Stimulated activated CD4-positive, alpha-beta T cell treated with anti-CD3 and anti-CD28 coated beads, Interleukin-2, amount 100 ng/mL, for 48 hours (primary cell): Measurements from ENCODE around the gene KRTAP1-4.
"Not testable (repeated sequence)": the region's sequence is repeated elsewhere in the genome, so short reads cannot be mapped to it uniquely, and the experiment has no call there.

Experiments used
- DNase-seq, 2 donors: peaks; one replicate each; pipeline ENCODE4 v3.0.0-alpha.2; 2020

The KRTAP1-4 gene, protein sequence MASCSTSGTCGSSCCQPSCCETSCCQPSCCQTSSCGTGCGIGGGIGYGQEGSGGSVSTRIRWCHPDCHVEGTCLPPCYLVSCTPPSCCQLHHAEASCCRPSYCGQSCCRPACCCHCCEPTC

GRCh38 chr17:41029633-41030245 lies at the start of gene KRTAP1-4:
KRTAP1-4 (minus strand) TSS chr17:41030195; CDS start chr17:41030078, 117 bp downstream.
- DNase-seq: no peak

DNA sequence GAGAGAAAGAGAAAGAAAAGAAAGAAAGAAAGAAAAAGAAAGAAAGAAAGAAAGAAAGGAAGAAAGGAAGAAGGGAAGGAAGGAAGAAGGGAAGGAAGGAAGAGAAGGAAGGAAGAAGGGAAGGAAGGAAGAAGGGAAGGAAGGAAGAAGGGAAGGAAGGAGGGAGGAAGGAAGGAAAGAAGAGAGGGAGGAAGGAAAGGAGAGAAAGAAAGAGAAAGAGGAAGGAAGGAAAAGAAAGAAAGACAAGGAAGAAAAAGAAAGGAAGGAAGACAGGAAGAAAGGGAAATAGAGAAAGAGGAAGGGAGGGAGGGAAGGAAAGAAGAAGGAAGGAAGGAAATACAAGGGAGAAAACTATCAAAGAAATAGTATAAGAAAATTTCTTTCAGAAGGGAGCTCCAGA lies 46.8 kb upstream of the KRTAP1-4 start:
- no peak for DNase-seq

- DNase-seq: no peak
Observed at GRCh38 chr17:41073676-41074075, 43.7 kb upstream of the KRTAP1-4 start.

DNA sequence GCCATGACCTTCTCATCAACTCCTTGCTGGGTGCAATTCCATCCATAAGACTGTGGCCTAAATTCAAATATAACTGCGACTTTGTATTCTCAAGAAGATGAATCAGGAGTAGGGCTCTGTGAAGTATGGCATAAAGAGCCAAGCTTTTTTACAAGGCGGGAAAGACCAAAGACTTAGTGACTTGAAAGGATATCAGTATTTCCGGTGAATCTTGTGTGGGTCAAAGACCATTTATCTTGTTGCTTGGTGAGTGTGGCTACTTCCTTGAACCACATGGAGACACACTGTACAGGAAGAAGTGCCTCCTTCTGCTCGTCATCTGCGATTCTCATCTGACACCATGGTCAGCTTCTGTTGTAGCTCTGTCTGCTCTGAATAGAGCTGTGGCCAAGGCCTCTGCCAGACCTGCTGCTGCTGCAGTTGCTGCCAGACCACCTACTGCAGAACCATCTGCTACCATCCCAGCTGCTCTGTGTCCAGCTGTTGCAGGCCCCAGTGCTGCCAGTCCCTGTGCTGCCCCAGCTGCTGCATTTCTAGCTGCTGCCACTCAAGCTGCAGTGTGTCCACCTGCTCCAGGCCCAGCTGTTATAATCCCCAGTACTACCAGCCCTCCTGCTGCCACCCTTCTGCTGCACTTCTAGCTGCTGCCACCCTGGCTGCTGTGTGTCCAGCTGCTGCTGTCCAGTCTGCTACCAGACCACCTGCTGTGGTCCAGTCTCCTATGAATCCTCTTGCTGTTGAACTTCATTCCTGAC lies 41.8 kb upstream of the KRTAP1-4 start:
- no peak for DNase-seq

- no peak for DNase-seq
Observed at GRCh38 chr17:41069031-41069430, 39.0 kb upstream of the KRTAP1-4 start.

DNA sequence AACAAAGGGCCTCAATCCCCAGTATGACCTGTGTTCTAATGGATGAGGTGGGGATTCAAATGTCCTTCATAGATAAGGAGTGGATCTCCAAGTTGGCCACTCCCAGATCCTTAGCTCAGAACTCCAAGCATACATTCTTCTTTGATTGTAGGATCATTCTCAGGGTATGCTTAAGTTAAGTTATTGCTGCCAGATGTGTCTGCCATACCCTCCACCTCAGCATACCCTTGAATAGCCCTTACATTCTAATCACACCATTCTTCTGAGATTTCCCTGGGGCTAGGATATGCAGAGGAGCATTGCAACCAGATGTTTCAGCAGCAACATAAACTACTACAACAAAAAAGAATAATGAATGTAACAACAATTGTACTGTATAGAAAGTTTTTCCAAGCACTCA lies 37.3 kb upstream of the KRTAP1-4 start:
- DNase-seq: no peak

- DNase-seq: no peak
Observed at GRCh38 chr17:41065829-41066624, 36.0 kb upstream of the KRTAP1-4 start, which contains the start of gene KRTAP2-4. KRTAP2-4 (minus strand) TSS chr17:41065879; CDS start chr17:41065845, 34 bp downstream.

- DNase-seq: not testable (repeated sequence)
Observed at GRCh38 chr17:41065016-41065689, 35.2 kb upstream of the KRTAP1-4 start.

- no peak for DNase-seq
Observed at GRCh38 chr17:41064301-41064700, 34.3 kb upstream of the KRTAP1-4 start.

DNA sequence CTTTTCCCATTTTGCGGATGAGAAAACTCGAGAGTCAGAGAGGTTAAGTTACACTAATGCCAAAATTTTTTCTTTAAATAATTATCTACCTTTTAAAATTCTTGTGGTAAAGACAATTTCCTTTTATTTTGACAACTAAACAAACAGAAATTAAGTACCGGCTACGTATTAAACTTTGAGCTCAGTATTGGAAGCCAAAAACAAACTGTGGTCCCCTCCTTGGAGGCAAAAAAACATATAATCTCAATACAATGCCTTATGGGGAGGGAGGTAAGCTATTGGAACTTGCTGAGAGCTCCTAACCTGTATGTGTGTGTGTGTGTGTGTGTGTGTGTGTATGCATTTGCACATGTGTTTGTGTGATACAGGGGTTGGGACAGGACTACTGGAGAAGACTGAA lies 33.5 kb upstream of the KRTAP1-4 start:
- DNase-seq: no peak

DNA sequence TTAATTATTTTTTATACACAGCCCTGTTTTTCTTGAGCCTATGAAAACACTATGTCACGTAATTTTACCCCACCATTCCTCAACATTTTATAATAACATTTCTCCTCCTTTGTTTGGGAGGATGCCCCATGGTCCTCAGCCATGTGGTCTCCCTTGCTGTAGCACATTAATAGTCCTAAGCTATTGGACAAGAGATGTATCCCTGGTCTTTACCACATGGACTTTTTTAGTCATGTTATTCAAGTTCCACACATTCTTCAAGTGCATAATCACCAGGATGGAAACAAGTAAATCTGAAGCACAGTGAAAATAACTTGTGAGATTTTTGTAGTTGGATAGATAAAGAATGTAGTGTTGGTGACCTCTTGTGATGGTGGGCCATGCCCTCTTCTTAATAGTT lies 32.0 kb upstream of the KRTAP1-4 start:
- no peak for DNase-seq

DNA sequence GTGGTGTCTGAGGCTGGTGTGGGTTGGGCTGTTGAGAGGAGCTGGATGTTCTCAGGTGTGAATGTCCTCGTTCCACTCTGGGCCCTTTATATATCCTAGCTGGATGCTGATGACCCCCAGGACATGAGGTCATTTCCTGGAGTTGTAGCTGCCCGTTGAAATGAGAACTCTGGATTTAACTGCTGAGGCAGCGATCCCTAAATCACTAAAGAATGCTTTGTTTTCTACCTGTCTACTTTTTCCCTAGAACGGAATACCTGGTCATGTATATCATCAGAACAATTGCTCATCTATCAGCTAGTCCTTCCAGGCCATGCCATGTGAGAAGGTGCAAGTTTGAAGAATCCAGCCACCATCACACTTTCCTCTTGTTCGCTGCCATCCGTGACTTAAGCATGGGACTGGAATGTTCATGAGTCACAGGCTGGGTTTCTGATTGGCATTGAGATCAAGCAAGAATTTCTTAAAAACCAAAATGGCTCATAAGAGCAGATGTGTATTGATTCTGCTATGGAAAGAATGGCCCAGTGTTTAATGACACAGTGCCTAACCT lies 30.1 kb upstream of the KRTAP1-4 start, which contains the start of gene KRTAP2-3:
Gene KRTAP2-3, minus strand, starts transcription at position 63 of the 553 bp plus-strand sequence. CDS start 64 bp downstream, outside the sequence.
- DNase-seq: no peak

DNA sequence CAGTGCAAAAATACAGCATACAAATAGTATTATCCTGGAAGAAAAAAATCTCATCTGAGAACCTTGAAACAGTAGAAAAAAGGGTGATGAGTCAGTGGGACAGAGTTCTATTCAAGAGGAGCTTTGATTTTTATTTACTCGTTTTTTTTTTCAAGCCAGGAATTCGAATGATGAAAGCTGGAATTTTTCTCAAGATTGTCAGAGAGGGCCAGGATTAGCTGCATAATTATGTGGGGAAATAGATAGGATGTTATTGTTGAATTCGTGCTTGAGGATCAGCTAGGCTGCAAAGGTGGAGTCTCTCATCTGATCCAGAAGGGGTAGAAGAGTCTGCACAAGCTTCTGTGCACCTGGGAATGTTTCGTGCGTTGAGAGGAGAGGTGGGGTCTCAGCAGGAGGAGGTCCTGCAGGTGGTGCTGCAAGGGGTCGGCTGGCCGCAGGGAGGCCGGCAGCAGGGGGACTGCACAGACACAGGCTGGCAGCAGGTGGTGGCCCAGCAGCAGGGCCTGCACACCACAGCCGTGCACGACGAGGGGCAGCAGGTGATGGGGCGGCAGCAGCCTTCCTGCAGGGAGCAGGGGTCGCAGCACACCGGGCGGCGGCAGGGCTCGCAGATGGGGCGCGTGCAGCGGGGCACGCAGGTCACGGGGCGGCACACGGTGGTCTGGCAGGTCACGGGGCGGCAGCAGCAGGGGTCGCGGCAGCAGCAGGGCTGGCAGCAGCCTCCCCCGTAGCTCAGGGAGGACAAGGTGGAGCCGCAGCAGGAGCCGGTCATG lies 29.5 kb upstream of the KRTAP1-4 start:
- not testable (repeated sequence) for DNase-seq

GRCh38 chr17:41058741-41059140 lies 28.7 kb upstream of the KRTAP1-4 start:
- DNase-seq: no peak

DNA sequence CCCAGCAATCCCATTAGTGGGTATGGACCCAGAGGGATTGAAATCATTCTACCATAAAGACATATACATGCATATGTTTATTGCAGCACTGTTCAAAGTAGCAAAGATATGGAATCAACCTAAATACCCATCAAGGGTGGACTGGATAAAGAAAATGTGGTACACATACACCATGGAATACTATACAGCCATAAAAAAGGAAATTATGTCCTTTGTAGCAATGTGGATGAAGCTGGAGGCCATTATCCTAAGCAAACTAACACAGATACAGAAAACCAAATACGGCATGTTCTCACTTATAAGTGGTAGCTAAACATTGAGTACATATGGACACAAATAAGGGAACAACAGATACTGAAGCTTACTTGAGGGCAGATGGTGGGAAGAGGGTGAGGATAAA lies 27.6 kb upstream of the KRTAP1-4 start:
- no peak for DNase-seq

- not testable (repeated sequence) for DNase-seq
Observed at GRCh38 chr17:41055130-41055529, 25.1 kb upstream of the KRTAP1-4 start, which contains the start of gene KRTAP2-2. KRTAP2-2 (minus strand) TSS chr17:41055230; CDS start chr17:41055211, 19 bp downstream.

DNA sequence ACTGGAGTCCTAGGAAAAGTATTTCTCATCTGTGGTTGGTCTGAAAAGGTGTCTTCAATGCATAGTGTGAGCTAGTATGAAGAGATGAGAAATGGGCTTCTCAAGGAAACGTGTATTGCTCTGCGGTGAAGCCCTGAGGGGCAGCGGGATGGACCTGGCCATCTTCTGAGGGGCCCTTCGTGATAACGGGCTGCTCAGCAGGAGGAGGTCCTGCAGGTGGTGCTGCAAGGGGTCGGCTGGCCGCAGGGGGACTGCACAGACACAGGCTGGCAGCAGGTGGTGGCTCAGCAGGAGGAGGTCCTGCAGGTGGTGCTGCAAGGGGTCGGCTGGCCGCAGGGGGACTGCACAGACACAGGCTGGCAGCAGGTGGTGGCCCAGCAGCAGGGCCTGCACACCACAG lies 24.6 kb upstream of the KRTAP1-4 start:
- not testable (repeated sequence) for DNase-seq

- no peak for DNase-seq
Observed at GRCh38 chr17:41054025-41054424, 24.0 kb upstream of the KRTAP1-4 start.

DNA sequence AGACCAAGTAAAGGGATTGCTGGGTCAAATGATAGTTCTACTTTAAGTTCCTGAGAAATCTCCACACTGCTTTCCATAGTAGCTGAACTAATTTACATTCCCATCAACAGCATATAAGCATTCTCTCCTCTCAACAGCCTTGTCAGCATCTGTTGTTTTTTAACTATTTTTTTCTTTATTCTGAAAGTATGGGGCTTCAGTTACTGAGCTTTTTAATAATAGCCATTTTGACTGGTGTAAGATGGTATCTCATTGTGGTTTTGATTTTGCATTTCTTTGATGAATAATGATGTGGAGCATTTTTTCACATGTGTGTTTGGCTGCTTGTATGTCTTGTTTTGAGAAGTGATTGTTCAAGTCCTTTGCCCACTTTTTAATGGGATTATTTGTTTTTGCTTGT lies 22.6 kb upstream of the KRTAP1-4 start:
- DNase-seq: no peak

- DNase-seq: no peak
Observed at GRCh38 chr17:41049110-41049509, 19.1 kb upstream of the KRTAP1-4 start.

- DNase-seq: no peak
Observed at GRCh38 chr17:41048441-41048840, 18.4 kb upstream of the KRTAP1-4 start.
